K562 (cell line): Measurements from ENCODE around the gene ENG. TPM values are rescaled to one million over a fixed set of nuclear protein-coding genes. Genes with fewer than 3 reads are reported as not detected.

Experiments
- CBFA2T3 ChIP-seq: fragments of 450-650 bp; IDR thresholded peaks from 2 replicates; pipeline ENCODE4 v1.6.1; 2017
- CEBPB ChIP-seq: fragments of 450-650 bp; IDR thresholded peaks from 2 replicates; pipeline ENCODE4 v1.6.1; 2016; ENCODE audit warnings: missing genetic modification characterization, missing compliant biosample characterization
- FOXA3 ChIP-seq, 2 experiments: fragments of 450-650 bp in 1 of 2; sonication (generic) in 1 of 2; formaldehyde crosslinking; IDR thresholded peaks in 1 of 2; conservative IDR thresholded peaks in 1 of 2; 2 replicates each; pipeline versions ENCODE4 v1.4.0 to v1.8.0; 2020 to 2022; ENCODE audit warnings: mild to moderate bottlenecking in 2 of 2, missing genetic modification reagents in 1 of 2
- KDM1A ChIP-seq, 2 experiments: fragments of 450-650 bp; IDR thresholded peaks; 2 replicates each; pipeline ENCODE4 v1.6.1; 2016; ENCODE audit warnings: mild to moderate bottlenecking in 2 of 2
- KDM2B ChIP-seq: fragments of 250-450 bp; sonication (Bioruptor Pico); IDR thresholded peaks from 2 replicates; pipeline ENCODE4 v1.8.0; 2021; ENCODE audit warnings: mild to moderate bottlenecking, moderate library complexity
- KLF10 ChIP-seq: fragments of 250-450 bp; sonication (Bioruptor Pico); IDR thresholded peaks from 2 replicates; pipeline ENCODE4 v1.6.1; 2021; ENCODE audit warnings: matching md5 sums
- NCOA1 ChIP-seq: fragments of 450-650 bp; IDR thresholded peaks from 2 replicates; pipeline ENCODE4 v1.6.1; 2016; ENCODE audit warnings: low read depth
- PCBP2 ChIP-seq: fragments of 200-400 bp; formaldehyde crosslinking; IDR thresholded peaks from 2 replicates; pipeline ENCODE4 v1.6.1; 2018; ENCODE audit warnings: low read length, low read depth, mild to moderate bottlenecking, moderate library complexity; ENCODE audit not compliant: poor library complexity, severe bottlenecking
- PTBP1 ChIP-seq: fragments of 200-400 bp; formaldehyde crosslinking; IDR thresholded peaks from 2 replicates; pipeline ENCODE4 v1.6.1; 2017; ENCODE audit warnings: low read depth, low read length
- RAD21 ChIP-seq, 2 experiments: fragments of 250-450 bp in 1 of 2; fragments of 450-650 bp in 1 of 2; sonication (Bioruptor Pico) in 1 of 2; formaldehyde crosslinking in 1 of 2; IDR thresholded peaks in 1 of 2; conservative IDR thresholded peaks in 1 of 2; 2 replicates each; pipeline versions ENCODE4 v1.4.0 to v1.8.0; 2020 to 2022; ENCODE audit warnings: mild to moderate bottlenecking in 2 of 2, moderate library complexity in 1 of 2
- RCOR1 ChIP-seq, 2 experiments: IDR thresholded peaks; 2 replicates each; pipeline ENCODE4 v1.6.1; 2012; ENCODE audit warnings: low read depth in 2 of 2, low read length in 2 of 2, borderline replicate concordance in 1 of 2, improper control_type of control experiment in 1 of 2
- SREBF2 ChIP-seq: sonication (generic); formaldehyde crosslinking; IDR thresholded peaks from 2 replicates; pipeline ENCODE4 v1.4.0; 2020; ENCODE audit warnings: mild to moderate bottlenecking, missing genetic modification reagents
- SRSF3 ChIP-seq: fragments of 200-400 bp; formaldehyde crosslinking; IDR thresholded peaks from 2 replicates; pipeline ENCODE4 v1.6.1; 2016; ENCODE audit warnings: mild to moderate bottlenecking, low read length, moderate library complexity; ENCODE audit not compliant: insufficient read depth
- TBP ChIP-seq: optimal IDR thresholded peaks from 2 replicates; pipeline ENCODE3; 2011; ENCODE audit warnings: low read depth, low read length, improper control_type of control experiment
- ZBTB8A ChIP-seq: fragments of 450-650 bp; IDR thresholded peaks from 2 replicates; pipeline ENCODE4 v1.6.1; 2018; ENCODE audit warnings: mild to moderate bottlenecking, moderate library complexity; ENCODE audit not compliant: partially characterized antibody
- ZKSCAN3 ChIP-seq: fragments of 250-450 bp; sonication (Bioruptor Pico); IDR thresholded peaks from 2 replicates; pipeline ENCODE4 v1.4.0; 2020
- ZNF583 ChIP-seq: fragments of 250-450 bp; sonication (Bioruptor Pico); IDR thresholded peaks from 2 replicates; pipeline ENCODE4 v1.4.0; 2020
- ZNF644 ChIP-seq: fragments of 200-800 bp; sonication (Bioruptor generic); IDR thresholded peaks from 2 replicates; pipeline ENCODE4 v1.6.1; 2016; ENCODE audit warnings: low read depth, missing genetic modification characterization, missing compliant biosample characterization
- ZZZ3 ChIP-seq: fragments of 450-650 bp; IDR thresholded peaks from 2 replicates; pipeline ENCODE4 v1.6.1; 2016; ENCODE audit warnings: antibody characterized with exemption, mild to moderate bottlenecking, moderate library complexity
- polyA plus RNA-seq, 8 experiments: library from polyadenylated mRNA; depleted of rRNA in 4 of 8; stranded (reverse) in 5 of 8; unstranded in 3 of 8; fragments of >200 nt; fragmentation: Nextera tagmentation in 2 of 8; fragmentation: Illumina TruSeq in 1 of 8; extraction: Ambion mirVana in 2 of 8; extraction: Trizol in 1 of 8; gene quantifications; 2 replicates each; pipeline versions ENCODE4 v1.2.1 to v1.2.3, GENCODE V29; 2011 to 2014; ENCODE audit warnings: inconsistent platforms in 1 of 8, missing spikeins in 1 of 8
- total RNA-seq, 7 experiments: library from RNA; depleted of rRNA in 6 of 7; stranded (reverse); fragments of >200 nt in 6 of 7; fragmentation: Illumina TruSeq in 2 of 7; extraction: Trizol in 2 of 7; gene quantifications; 2 replicates each; pipeline versions ENCODE4 v1.2.1 to v1.2.3, GENCODE V29; 2011 to 2021; ENCODE audit warnings: low replicate concordance in 1 of 7
- TF ChIP-seq, protein P1 (sequence below), 2 experiments: fragments of 450-650 bp; IDR thresholded peaks; 2 replicates each; pipeline ENCODE4 v1.6.1; 2018; ENCODE audit warnings: mild to moderate bottlenecking in 2 of 2, low read depth in 1 of 2; ENCODE audit not compliant: partially characterized antibody in 2 of 2
- TF ChIP-seq, protein P2 (sequence below): fragments of 250-450 bp; sonication (Bioruptor Pico); IDR thresholded peaks from 2 replicates; pipeline ENCODE4 v1.5.0; 2021
- TF ChIP-seq, protein P3 (sequence below): fragments of 250-450 bp; sonication (Bioruptor Pico); IDR thresholded peaks from 2 replicates; pipeline ENCODE4 v1.4.0; 2020
- TF ChIP-seq, protein P4 (sequence below): fragments of 250-450 bp; sonication (Bioruptor Pico); IDR thresholded peaks from 2 replicates; pipeline ENCODE4 v1.9.0; 2021; ENCODE audit warnings: mild to moderate bottlenecking

ENG gene
- total and polyA plus RNA-seq, 9 of the 15 experiments (the other 6 are each of a cell fraction or from before 2014, with no cell fraction given), result 0.04 to 0.40 (median 0.14) TPM; not detected in 1

DNA sequence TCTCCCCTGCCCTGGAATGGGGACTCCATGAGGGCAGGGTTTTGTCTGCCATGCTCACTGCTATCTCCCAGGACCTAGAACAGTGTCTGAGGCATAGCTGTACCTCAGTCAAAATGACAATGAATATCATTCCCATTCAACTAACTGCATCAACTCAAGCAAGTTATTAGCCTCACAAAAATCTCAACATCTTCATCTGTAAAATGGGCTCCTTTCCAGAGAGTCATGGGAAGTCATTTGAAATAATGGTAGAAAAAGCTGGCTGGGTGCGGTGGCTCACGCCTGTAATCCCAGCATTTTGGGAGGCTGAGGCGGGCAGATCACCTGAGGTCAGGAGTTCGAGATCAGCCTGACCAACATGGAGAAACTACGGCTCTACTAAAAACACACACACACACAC is 85.4 kb downstream of the ENG start (continued):
- TF ChIP-seq FOXA3 (CRISPR knock-in tag; conservative IDR thresholded peaks at IDR 0.05 in 1 of 2, IDR thresholded peaks at IDR 0.05 in 1 of 2) (no peak), PTBP1 (no peak), PCBP2 (no peak), CEBPB (no peak), KLF10 (CRISPR knock-in tag) (no peak), RAD21 (CRISPR knock-in tag; conservative IDR thresholded peaks at IDR 0.05 in 1 of 2, IDR thresholded peaks at IDR 0.05 in 1 of 2) (no peak), KDM2B (CRISPR knock-in tag) (no peak), SREBF2 (CRISPR knock-in tag) (no peak), ZZZ3 (no peak), KDM1A (IDR thresholded peaks at IDR 0.05) (peak; percentile 80 to 87), ZBTB8A (no peak), TBP (no peak), SRSF3 (no peak), RCOR1 (IDR thresholded peaks at IDR 0.05; ENCODE audit: borderline replicate concordance in 1 of 2, low read depth in 2 of 2, low read length in 2 of 2) (0 out of 4 replicates have a peak, but pooled peaks of 1 of the 2 experiments have one; percentile 5), ZKSCAN3 (CRISPR knock-in tag) (no peak), NCOA1 (no peak), ZNF583 (no peak), ZNF644 (no peak), CBFA2T3 (no peak)
- TF ChIP-seq, protein P1, sequence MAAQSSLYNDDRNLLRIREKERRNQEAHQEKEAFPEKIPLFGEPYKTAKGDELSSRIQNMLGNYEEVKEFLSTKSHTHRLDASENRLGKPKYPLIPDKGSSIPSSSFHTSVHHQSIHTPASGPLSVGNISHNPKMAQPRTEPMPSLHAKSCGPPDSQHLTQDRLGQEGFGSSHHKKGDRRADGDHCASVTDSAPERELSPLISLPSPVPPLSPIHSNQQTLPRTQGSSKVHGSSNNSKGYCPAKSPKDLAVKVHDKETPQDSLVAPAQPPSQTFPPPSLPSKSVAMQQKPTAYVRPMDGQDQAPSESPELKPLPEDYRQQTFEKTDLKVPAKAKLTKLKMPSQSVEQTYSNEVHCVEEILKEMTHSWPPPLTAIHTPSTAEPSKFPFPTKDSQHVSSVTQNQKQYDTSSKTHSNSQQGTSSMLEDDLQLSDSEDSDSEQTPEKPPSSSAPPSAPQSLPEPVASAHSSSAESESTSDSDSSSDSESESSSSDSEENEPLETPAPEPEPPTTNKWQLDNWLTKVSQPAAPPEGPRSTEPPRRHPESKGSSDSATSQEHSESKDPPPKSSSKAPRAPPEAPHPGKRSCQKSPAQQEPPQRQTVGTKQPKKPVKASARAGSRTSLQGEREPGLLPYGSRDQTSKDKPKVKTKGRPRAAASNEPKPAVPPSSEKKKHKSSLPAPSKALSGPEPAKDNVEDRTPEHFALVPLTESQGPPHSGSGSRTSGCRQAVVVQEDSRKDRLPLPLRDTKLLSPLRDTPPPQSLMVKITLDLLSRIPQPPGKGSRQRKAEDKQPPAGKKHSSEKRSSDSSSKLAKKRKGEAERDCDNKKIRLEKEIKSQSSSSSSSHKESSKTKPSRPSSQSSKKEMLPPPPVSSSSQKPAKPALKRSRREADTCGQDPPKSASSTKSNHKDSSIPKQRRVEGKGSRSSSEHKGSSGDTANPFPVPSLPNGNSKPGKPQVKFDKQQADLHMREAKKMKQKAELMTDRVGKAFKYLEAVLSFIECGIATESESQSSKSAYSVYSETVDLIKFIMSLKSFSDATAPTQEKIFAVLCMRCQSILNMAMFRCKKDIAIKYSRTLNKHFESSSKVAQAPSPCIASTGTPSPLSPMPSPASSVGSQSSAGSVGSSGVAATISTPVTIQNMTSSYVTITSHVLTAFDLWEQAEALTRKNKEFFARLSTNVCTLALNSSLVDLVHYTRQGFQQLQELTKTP (IDR thresholded peaks at IDR 0.05; ENCODE audit: low read depth in 1 of 2, partially characterized antibody in 2 of 2), result no peak
- TF ChIP-seq, protein P2, sequence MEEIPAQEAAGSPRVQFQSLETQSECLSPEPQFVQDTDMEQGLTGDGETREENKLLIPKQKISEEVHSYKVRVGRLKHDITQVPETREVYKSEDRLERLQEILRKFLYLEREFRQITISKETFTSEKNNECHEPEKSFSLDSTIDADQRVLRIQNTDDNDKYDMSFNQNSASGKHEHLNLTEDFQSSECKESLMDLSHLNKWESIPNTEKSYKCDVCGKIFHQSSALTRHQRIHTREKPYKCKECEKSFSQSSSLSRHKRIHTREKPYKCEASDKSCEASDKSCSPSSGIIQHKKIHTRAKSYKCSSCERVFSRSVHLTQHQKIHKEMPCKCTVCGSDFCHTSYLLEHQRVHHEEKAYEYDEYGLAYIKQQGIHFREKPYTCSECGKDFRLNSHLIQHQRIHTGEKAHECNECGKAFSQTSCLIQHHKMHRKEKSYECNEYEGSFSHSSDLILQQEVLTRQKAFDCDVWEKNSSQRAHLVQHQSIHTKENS (CRISPR knock-in tag), result no peak
- TF ChIP-seq, protein P3, sequence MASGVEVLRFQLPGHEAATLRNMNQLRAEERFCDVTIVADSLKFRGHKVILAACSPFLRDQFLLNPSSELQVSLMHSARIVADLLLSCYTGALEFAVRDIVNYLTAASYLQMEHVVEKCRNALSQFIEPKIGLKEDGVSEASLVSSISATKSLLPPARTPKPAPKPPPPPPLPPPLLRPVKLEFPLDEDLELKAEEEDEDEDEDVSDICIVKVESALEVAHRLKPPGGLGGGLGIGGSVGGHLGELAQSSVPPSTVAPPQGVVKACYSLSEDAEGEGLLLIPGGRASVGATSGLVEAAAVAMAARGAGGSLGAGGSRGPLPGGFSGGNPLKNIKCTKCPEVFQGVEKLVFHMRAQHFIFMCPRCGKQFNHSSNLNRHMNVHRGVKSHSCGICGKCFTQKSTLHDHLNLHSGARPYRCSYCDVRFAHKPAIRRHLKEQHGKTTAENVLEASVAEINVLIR (CRISPR knock-in tag), result no peak
- TF ChIP-seq, protein P4, sequence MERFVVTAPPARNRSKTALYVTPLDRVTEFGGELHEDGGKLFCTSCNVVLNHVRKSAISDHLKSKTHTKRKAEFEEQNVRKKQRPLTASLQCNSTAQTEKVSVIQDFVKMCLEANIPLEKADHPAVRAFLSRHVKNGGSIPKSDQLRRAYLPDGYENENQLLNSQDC, result no peak
